AG04450 (cell line): Measurements from ENCODE around the gene SLC2A4. TPM values are rescaled to one million over a fixed set of nuclear protein-coding genes. Genes with fewer than 3 reads are reported as not detected.
A peak's percentile ranks its signal among the peaks of the same experiment; 100 is the strongest.

Experiments used
- CTCF ChIA-PET: fragments of 300-600, 350-600 bp; formaldehyde crosslinking; extraction: SDS; loops from one replicate; lab custom pipeline; 2022; ENCODE audit warnings: antibody characterized with exemption, inconsistent platforms; lab: Charles Lee
- POLR2A ChIA-PET: fragments of 350-600 bp; formaldehyde crosslinking; extraction: SDS; loops from one replicate; lab custom pipeline; 2021; ENCODE audit warnings: antibody characterized with exemption, inconsistent platforms; lab: Yijun Ruan, JAX
- DNase-seq: peaks from one replicate; pipeline ENCODE4 v3.0.0-alpha.2; 2011; ENCODE audit warnings: low read depth, low spot score
- H3K27ac ChIP-seq: one replicate; pipeline ENCODE4 v1.5.1; 2012; ENCODE audit warnings: low read depth, low read length, control low read depth
- H3K27me3 ChIP-seq: one replicate; pipeline ENCODE4 v1.6.0; 2012; ENCODE audit warnings: low read length; ENCODE audit not compliant: control insufficient read depth, insufficient read depth
- H3K4me3 ChIP-seq: 2 replicates; pipeline ENCODE4 v1.5.1; 2011; ENCODE audit warnings: mild to moderate bottlenecking, low read depth, low read length, control low read depth
- H3K9me3 ChIP-seq: 2 replicates; pipeline ENCODE4 v1.5.1; 2012; ENCODE audit warnings: low read length; ENCODE audit not compliant: control insufficient read depth, insufficient read depth
- polyA minus RNA-seq: library from RNA; depleted of rRNA, polyadenylated mRNA; stranded (reverse); fragments of >200 nt; gene quantifications from 2 replicates; pipeline ENCODE4 v1.2.3, GENCODE V29; 2011; rRNA and poly(A)+ RNA removed
- polyA plus RNA-seq: library from polyadenylated mRNA; depleted of rRNA; stranded (reverse); fragments of >200 nt; gene quantifications from 2 replicates; pipeline ENCODE4 v1.2.3, GENCODE V29; 2011; rRNA removed
- TF ChIP-seq, protein P1 (sequence below): IDR thresholded peaks from 2 replicates; pipeline ENCODE4 v1.5.1; 2011; ENCODE audit warnings: low read depth, low read length, control low read depth, inconsistent platforms

SLC2A4 gene
- polyA plus RNA-seq (0.15 and 0.21 TPM in 2 replicates), polyA minus RNA-seq (0.22 and 0.51 TPM in 2 replicates)

DNA sequence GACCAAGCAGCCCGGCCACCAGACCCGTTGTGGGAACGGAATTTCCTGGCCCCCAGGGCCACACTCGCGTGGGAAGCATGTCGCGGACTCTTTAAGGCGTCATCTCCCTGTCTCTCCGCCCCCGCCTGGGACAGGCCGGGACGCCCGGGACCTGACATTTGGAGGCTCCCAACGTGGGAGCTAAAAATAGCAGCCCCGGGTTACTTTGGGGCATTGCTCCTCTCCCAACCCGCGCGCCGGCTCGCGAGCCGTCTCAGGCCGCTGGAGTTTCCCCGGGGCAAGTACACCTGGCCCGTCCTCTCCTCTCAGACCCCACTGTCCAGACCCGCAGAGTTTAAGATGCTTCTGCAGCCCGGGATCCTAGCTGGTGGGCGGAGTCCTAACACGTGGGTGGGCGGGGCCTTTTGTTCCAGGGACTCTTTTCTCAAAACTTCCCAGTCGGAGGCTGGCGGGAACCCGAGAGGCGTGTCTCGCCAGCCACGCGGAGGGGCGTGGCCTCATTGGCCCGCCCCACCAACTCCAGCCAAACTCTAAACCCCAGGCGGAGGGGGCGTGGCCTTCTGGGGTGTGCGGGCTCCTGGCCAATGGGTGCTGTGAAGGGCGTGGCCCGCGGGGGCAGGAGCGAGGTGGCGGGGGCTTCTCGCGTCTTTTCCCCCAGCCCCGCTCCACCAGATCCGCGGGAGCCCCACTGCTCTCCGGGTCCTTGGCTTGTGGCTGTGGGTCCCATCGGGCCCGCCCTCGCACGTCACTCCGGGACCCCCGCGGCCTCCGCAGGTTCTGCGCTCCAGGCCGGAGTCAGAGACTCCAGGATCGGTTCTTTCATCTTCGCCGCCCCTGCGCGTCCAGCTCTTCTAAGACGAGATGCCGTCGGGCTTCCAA lies at the start of gene SLC2A4:
Gene SLC2A4, plus strand, starts transcription at position 645 of the 879 bp plus-strand sequence. Its CDS starts 217 bp downstream, at position 862.
- Histone ChIP-seq H3K27ac (no peak within 1 kb of the TSS), H3K9me3 (no peaks in the 10 kb centered on the region; the same call in 1 of the 2 replicates), H3K4me3 (peak within 1 kb of the TSS; percentile 55), H3K27me3 (peaks cover 37% of the 10 kb centered on the region)
- ChIA-PET POLR2A (interaction anchor here (0.5 to 1.4 kb wide), 2 partner anchors 32 to 64 kb away, joined by 5 to 6 read pairs; no protein-coding TSS in a partner anchor), CTCF (interaction anchor here (0.6 to 5.0 kb wide), 7 partner anchors 15 to 279 kb away, joined by 3 to 65 read pairs (median 6); partner anchors contain the start of gene SENP3)
- TF ChIP-seq, protein P1, sequence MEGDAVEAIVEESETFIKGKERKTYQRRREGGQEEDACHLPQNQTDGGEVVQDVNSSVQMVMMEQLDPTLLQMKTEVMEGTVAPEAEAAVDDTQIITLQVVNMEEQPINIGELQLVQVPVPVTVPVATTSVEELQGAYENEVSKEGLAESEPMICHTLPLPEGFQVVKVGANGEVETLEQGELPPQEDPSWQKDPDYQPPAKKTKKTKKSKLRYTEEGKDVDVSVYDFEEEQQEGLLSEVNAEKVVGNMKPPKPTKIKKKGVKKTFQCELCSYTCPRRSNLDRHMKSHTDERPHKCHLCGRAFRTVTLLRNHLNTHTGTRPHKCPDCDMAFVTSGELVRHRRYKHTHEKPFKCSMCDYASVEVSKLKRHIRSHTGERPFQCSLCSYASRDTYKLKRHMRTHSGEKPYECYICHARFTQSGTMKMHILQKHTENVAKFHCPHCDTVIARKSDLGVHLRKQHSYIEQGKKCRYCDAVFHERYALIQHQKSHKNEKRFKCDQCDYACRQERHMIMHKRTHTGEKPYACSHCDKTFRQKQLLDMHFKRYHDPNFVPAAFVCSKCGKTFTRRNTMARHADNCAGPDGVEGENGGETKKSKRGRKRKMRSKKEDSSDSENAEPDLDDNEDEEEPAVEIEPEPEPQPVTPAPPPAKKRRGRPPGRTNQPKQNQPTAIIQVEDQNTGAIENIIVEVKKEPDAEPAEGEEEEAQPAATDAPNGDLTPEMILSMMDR, result no peak
- peak; percentile 77 for DNase-seq

DNA sequence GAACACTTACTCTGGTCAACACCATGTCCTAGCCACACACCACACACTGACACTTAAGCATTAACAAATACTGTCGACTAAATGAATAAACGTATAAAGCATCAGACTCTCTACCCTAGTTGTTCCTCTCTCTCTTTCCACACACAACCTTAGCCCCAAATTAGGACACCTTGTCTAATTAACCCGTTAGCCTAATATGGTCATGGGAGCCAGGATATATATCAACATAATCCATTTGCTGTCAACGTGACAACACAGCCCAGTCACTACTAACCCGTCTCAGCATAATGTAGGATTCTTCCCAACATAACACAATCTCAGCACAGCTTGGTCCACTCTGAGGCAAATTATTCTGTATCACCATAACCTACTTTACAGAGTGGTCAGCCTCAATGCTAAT lies 49.4 kb upstream of the SLC2A4 start:
- no peak for DNase-seq
- no peaks in the 10 kb centered on the region for H3K27me3 ChIP-seq
- H3K9me3 ChIP-seq, result no peaks in the 10 kb centered on the region; the same call in 1 of the 2 replicates
- no peak overlapping the region for H3K27ac ChIP-seq
- ChIA-PET CTCF (interaction anchor here (1.3 to 1.5 kb wide), 2 partner anchors 11 to 186 kb away, joined by 4 to 7 read pairs; no protein-coding TSS in a partner anchor), POLR2A (interaction anchor here (5.7 kb wide), 1 partner anchor 12 kb away, joined by 42 read pairs; the partner anchor contains the start of genes ACADVL and DLG4)
- H3K4me3 ChIP-seq, result peak overlapping the region; percentile 88
- TF ChIP-seq, protein P1, result no peak

DNA sequence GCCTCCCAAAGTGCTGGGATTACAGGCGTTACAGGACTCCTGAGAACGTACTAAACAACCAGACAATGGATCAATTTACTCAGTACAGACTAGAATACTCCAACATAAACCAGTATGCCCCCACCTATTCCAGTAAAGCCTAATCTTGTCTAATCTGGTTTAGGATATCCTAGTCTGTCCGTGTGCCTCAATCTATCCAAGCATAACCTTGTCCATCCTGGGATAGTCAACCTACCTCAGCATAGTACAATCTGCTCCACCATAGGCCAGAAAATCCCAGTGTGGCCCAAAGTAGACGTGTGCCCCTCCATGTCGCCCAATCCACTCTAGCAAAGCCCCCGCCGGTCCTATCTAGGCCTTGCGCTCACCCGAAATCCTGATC lies 47.8 kb upstream of the SLC2A4 start:
- TF ChIP-seq, protein P1, result no peak
- no peak for DNase-seq
- Histone ChIP-seq H3K27me3 (no peaks in the 10 kb centered on the region), H3K27ac (peak overlapping the region; percentile 73), H3K9me3 (no peaks in the 10 kb centered on the region; the same call in 1 of the 2 replicates), H3K4me3 (peak overlapping the region; percentile 88)
- ChIA-PET CTCF (no interaction called here), POLR2A (interaction anchor here (0.6 to 5.7 kb wide), 7 partner anchors 9 to 452 kb away, joined by 3 to 42 read pairs (median 3); partner anchors contain the start of genes ACADVL, CTDNEP1, DLG4 and TMEM256)

DNA sequence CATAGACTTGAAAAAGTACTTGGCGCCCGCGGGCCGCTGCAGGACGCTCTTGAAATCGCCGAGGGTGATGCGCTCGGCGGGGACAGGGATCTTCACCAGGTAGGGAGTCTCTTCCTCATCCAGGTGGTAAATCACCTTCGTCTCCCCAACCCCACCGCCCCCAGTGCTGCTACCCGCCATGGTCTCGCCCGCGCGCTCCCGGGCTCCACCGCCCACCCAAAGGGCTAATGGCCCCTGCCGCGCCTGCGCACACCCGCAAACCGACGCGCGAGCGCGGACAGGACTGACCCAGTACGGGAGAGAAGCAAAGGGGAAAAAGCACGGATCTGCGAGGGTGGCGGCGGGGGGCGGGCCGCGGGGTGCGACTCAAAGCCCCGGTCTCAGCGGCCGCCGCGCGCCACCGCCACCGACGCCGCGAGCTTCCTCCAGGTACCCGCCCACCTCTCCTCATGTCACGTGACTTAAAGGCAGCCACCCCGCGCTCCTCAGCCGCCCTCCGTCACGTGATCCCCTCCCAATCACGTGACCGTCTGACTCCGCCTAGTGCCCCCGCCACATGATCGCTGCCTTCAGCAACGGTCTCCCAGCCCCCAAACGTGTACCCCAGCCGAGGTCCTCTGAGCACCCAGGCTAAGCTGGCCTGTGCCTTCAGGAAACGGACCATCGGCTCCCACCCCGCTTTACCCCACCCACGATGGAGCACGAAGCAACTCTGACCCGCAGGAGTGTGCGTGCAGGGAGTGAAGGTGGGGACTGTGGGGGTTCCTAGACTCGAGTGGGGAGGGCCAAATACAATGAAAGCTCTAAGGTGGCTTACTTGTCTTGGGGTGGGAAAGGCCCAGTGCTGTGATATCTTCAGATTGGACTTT lies 47.2 kb upstream of the SLC2A4 start, which contains the start of gene DVL2:
Gene DVL2, minus strand, starts transcription at position 435 of the 869 bp plus-strand sequence. Its CDS starts 255 bp downstream, at position 180.
- peak within 1 kb of the TSS; percentile 88 for H3K4me3 ChIP-seq
- TF ChIP-seq, protein P1, result no peak
- H3K9me3 ChIP-seq, result no peaks in the 10 kb centered on the region; the same call in 1 of the 2 replicates
- CTCF ChIA-PET, result no interaction called here
- peak within 1 kb of the TSS; percentile 73 for H3K27ac ChIP-seq
- POLR2A ChIA-PET, result interaction anchor here (0.6 to 5.7 kb wide), 9 partner anchors 8 to 451 kb away, joined by 3 to 42 read pairs (median 3); partner anchors contain the start of genes ACADVL, CTDNEP1, DLG4 and TMEM256
- no peaks in the 10 kb centered on the region for H3K27me3 ChIP-seq
- peak; percentile 87 for DNase-seq
